SK-N-SH treated with all-trans-retinoic acid at 6 μM for 48 hours (cell line): ENCODE results near the gene CELSR2.

Experiments
- ATAC-seq: fragments of 200-7000 bp; cut with Tn5 transposase; 3 replicates; pipeline ENCODE4 v1.9.1; 2020; ENCODE audit warnings: mild to moderate bottlenecking, moderate library complexity
- ARNTL ChIP-seq: fragments of 450-650 bp; formaldehyde crosslinking; IDR thresholded peaks from 2 replicates; pipeline ENCODE4 v1.5.0; 2020; ENCODE audit warnings: low read depth, mild to moderate bottlenecking, moderate library complexity, borderline replicate concordance
- CSDC2 ChIP-seq: fragments of 250-450 bp; sonication (Bioruptor Pico); IDR thresholded peaks from 2 replicates; pipeline ENCODE4 v1.5.0; 2020; ENCODE audit warnings: mild to moderate bottlenecking, moderate library complexity
- GLIS3 ChIP-seq: fragments of 250-450 bp; sonication (Bioruptor Pico); IDR thresholded peaks from 2 replicates; pipeline ENCODE4 v1.5.0; 2020; ENCODE audit warnings: mild to moderate bottlenecking, moderate library complexity
- ISL1 ChIP-seq: fragments of 250-450 bp; sonication (Bioruptor Pico); IDR thresholded peaks from 2 replicates; pipeline ENCODE4 v2.1.2; 2022; ENCODE audit warnings: mild to moderate bottlenecking, moderate library complexity
- OSR1 ChIP-seq: fragments of 250-450 bp; sonication (Bioruptor Pico); IDR thresholded peaks from 2 replicates; pipeline ENCODE4 v1.8.0; 2022; ENCODE audit warnings: moderate library complexity, mild to moderate bottlenecking, inconsistent platforms
- PATZ1 ChIP-seq: fragments of 250-450 bp; sonication (Bioruptor Pico); IDR thresholded peaks from 2 replicates; pipeline ENCODE4 v1.8.0; 2020; ENCODE audit warnings: mild to moderate bottlenecking, moderate library complexity, borderline replicate concordance
- PPARA ChIP-seq: fragments of 250-450 bp; sonication (Bioruptor Pico); IDR thresholded peaks from 2 replicates; pipeline ENCODE4 v1.5.0; 2020; ENCODE audit warnings: mild to moderate bottlenecking, borderline replicate concordance
- TCF4 ChIP-seq: fragments of 250-450 bp; sonication (Bioruptor Pico); IDR thresholded peaks from 2 replicates; pipeline ENCODE4 v1.8.0; 2021; ENCODE audit warnings: mild to moderate bottlenecking, moderate library complexity, borderline replicate concordance
- TOX ChIP-seq: fragments of 250-450 bp; sonication (Bioruptor Pico); IDR thresholded peaks from 2 replicates; pipeline ENCODE4 v1.8.0; 2021; ENCODE audit warnings: mild to moderate bottlenecking, moderate library complexity, borderline replicate concordance
- ZC3H10 ChIP-seq: fragments of 250-450 bp; sonication (Bioruptor Pico); IDR thresholded peaks from 2 replicates; pipeline ENCODE4 v1.5.1; 2021; ENCODE audit warnings: mild to moderate bottlenecking, moderate library complexity
- ZFP3 ChIP-seq: fragments of 250-450 bp; sonication (Bioruptor Pico); IDR thresholded peaks from 2 replicates; pipeline ENCODE4 v1.5.0; 2020; ENCODE audit warnings: mild to moderate bottlenecking, moderate library complexity
- ZFP30 ChIP-seq: fragments of 450-650 bp; formaldehyde crosslinking; IDR thresholded peaks from 2 replicates; pipeline ENCODE4 v1.5.0; 2022; ENCODE audit warnings: mild to moderate bottlenecking, moderate library complexity
- ZNF565 ChIP-seq: fragments of 450-650 bp; formaldehyde crosslinking; conservative IDR thresholded peaks from 2 replicates; pipeline ENCODE4 v1.5.0; 2020; ENCODE audit warnings: low read depth, mild to moderate bottlenecking, moderate library complexity
- ZNF70 ChIP-seq: fragments of 450-650 bp; formaldehyde crosslinking; IDR thresholded peaks from 2 replicates; pipeline ENCODE4 v1.5.0; 2020; ENCODE audit warnings: mild to moderate bottlenecking, moderate library complexity
- ZNF8 ChIP-seq: fragments of 450-650 bp; formaldehyde crosslinking; IDR thresholded peaks from 2 replicates; pipeline ENCODE4 v1.5.0; 2020; ENCODE audit warnings: mild to moderate bottlenecking, moderate library complexity
- TF ChIP-seq, protein P1 (sequence below): fragments of 250-450 bp; sonication (Bioruptor Pico); IDR thresholded peaks from 2 replicates; pipeline ENCODE4 v1.5.0; 2020; ENCODE audit warnings: mild to moderate bottlenecking, moderate library complexity
- TF ChIP-seq, protein P2 (sequence below): fragments of 250-450 bp; sonication (Bioruptor Pico); IDR thresholded peaks from 2 replicates; pipeline ENCODE4 v1.5.1; 2020; ENCODE audit warnings: low read depth, mild to moderate bottlenecking, moderate library complexity
- TF ChIP-seq, protein P3 (sequence below): fragments of 250-450 bp; sonication (Bioruptor Pico); IDR thresholded peaks from 2 replicates; pipeline ENCODE4 v1.5.1; 2021; ENCODE audit warnings: mild to moderate bottlenecking, moderate library complexity
- TF ChIP-seq, protein P4 (sequence below): fragments of 250-450 bp; sonication (Bioruptor Pico); IDR thresholded peaks from 2 replicates; pipeline ENCODE4 v1.8.0; 2021; ENCODE audit warnings: low read depth, mild to moderate bottlenecking, moderate library complexity, borderline replicate concordance

The CELSR2 gene

DNA sequence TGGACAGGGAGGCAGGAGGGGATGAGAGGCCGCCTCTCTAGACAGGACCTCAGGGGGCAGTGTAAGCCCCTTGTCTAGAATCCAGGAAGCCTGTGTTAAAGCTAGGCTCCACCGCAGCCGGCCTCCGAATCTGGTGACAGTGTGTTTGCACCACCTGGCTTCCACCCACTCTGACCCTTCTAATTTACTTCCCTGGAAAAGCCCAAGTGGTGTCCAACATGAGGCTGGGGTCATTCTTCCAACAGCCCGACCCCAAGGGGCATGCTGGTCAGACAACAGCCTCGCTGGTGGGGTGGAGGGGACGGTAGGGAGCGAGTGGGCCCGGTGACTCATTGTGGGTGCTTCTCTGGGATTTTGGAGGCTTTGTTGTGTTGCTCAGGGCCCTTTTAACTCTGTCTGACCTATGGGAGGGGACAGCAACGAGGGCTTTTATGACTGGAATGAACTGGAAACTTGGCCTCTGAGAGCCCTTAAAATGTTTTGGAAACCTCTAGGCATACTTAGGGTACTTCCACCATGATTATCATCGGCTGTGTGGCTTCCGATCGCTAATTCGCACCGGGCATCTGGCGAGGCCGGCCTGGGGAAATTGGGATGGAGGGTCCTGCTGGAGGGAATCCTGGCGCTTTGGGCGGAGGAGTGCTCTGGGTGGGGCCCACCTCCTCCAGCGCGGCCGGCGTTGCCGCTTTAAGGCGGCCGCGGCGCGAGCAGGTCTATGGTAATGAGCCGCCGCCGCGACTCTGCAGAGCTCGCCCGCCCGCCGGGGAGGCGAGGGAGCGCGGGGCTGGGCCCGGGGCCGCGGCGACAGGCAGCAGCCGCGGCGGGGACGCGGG lies at the start of gene CELSR2:
CELSR2 (plus strand) TSS at position 743 of the 833 bp plus-strand sequence. CDS start 541 bp downstream, outside the sequence.
- TF ChIP-seq TCF4 (no peak), ZNF565 (CRISPR knock-in tag) (no peak), ISL1 (CRISPR knock-in tag) (no peak), ZNF70 (no peak), ZC3H10 (CRISPR knock-in tag) (no peak), CSDC2 (CRISPR knock-in tag) (no peak), TOX (no peak), PPARA (no peak), OSR1 (CRISPR knock-in tag) (no peak), ZNF8 (CRISPR knock-in tag) (no peak), PATZ1 (CRISPR knock-in tag) (no peak), GLIS3 (no peak), ARNTL (CRISPR knock-in tag) (no peak), ZFP30 (CRISPR knock-in tag) (no peak)
- TF ChIP-seq, protein P1, sequence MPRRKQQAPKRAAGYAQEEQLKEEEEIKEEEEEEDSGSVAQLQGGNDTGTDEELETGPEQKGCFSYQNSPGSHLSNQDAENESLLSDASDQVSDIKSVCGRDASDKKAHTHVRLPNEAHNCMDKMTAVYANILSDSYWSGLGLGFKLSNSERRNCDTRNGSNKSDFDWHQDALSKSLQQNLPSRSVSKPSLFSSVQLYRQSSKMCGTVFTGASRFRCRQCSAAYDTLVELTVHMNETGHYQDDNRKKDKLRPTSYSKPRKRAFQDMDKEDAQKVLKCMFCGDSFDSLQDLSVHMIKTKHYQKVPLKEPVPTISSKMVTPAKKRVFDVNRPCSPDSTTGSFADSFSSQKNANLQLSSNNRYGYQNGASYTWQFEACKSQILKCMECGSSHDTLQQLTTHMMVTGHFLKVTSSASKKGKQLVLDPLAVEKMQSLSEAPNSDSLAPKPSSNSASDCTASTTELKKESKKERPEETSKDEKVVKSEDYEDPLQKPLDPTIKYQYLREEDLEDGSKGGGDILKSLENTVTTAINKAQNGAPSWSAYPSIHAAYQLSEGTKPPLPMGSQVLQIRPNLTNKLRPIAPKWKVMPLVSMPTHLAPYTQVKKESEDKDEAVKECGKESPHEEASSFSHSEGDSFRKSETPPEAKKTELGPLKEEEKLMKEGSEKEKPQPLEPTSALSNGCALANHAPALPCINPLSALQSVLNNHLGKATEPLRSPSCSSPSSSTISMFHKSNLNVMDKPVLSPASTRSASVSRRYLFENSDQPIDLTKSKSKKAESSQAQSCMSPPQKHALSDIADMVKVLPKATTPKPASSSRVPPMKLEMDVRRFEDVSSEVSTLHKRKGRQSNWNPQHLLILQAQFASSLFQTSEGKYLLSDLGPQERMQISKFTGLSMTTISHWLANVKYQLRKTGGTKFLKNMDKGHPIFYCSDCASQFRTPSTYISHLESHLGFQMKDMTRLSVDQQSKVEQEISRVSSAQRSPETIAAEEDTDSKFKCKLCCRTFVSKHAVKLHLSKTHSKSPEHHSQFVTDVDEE (CRISPR knock-in tag): no peak
- TF ChIP-seq, protein P2, sequence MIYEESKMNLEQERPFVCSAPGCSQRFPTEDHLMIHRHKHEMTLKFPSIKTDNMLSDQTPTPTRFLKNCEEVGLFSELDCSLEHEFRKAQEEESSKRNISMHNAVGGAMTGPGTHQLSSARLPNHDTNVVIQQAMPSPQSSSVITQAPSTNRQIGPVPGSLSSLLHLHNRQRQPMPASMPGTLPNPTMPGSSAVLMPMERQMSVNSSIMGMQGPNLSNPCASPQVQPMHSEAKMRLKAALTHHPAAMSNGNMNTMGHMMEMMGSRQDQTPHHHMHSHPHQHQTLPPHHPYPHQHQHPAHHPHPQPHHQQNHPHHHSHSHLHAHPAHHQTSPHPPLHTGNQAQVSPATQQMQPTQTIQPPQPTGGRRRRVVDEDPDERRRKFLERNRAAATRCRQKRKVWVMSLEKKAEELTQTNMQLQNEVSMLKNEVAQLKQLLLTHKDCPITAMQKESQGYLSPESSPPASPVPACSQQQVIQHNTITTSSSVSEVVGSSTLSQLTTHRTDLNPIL (CRISPR knock-in tag): no peak
- peak; percentile 87 for ATAC-seq

DNA sequence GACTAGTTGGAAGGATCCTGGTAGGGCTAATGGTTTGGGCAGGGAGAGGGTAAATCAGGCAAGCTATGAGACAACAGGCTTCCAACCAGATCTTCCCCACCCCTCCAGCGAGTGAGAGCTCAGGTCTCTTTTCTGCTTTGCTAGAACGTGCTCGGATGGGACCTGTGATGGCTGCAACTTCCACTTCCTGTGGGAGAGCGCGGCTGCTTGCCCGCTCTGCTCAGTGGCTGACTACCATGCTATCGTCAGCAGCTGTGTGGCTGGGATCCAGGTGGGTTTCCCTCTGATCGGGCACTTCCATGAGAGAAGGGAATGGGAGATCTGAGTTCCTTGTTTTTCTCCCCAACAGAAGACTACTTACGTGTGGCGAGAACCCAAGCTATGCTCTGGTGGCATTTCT lies 49.6 kb upstream of the CELSR2 start:
- TF ChIP-seq ARNTL (CRISPR knock-in tag): no peak
- TF ChIP-seq TCF4: no peak
- no peak for TF ChIP-seq TOX
- no peak for TF ChIP-seq ZC3H10 (CRISPR knock-in tag)
- TF ChIP-seq PPARA: no peak
- TF ChIP-seq, protein P3, sequence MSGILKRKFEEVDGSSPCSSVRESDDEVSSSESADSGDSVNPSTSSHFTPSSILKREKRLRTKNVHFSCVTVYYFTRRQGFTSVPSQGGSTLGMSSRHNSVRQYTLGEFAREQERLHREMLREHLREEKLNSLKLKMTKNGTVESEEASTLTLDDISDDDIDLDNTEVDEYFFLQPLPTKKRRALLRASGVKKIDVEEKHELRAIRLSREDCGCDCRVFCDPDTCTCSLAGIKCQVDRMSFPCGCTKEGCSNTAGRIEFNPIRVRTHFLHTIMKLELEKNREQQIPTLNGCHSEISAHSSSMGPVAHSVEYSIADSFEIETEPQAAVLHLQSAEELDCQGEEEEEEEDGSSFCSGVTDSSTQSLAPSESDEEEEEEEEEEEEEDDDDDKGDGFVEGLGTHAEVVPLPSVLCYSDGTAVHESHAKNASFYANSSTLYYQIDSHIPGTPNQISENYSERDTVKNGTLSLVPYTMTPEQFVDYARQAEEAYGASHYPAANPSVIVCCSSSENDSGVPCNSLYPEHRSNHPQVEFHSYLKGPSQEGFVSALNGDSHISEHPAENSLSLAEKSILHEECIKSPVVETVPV (CRISPR knock-in tag): no peak
- TF ChIP-seq, protein P4, sequence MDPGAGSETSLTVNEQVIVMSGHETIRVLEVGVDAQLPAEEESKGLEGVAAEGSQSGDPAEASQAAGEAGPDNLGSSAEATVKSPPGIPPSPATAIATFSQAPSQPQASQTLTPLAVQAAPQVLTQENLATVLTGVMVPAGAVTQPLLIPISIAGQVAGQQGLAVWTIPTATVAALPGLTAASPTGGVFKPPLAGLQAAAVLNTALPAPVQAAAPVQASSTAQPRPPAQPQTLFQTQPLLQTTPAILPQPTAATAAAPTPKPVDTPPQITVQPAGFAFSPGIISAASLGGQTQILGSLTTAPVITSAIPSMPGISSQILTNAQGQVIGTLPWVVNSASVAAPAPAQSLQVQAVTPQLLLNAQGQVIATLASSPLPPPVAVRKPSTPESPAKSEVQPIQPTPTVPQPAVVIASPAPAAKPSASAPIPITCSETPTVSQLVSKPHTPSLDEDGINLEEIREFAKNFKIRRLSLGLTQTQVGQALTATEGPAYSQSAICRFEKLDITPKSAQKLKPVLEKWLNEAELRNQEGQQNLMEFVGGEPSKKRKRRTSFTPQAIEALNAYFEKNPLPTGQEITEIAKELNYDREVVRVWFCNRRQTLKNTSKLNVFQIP: no peak
- no peak for TF ChIP-seq ZFP3 (CRISPR knock-in tag)
- TF ChIP-seq CSDC2 (CRISPR knock-in tag): no peak
- TF ChIP-seq ZNF70: no peak
- no peak for TF ChIP-seq ISL1 (CRISPR knock-in tag)
- TF ChIP-seq OSR1 (CRISPR knock-in tag): no peak
- no peak for TF ChIP-seq PATZ1 (CRISPR knock-in tag)
- TF ChIP-seq, protein P1 (CRISPR knock-in tag): no peak
- no peak for TF ChIP-seq GLIS3
- no peak for TF ChIP-seq ZNF565 (CRISPR knock-in tag)
- TF ChIP-seq, protein P2 (CRISPR knock-in tag): no peak
- no peak for ATAC-seq
